Measurements from ENCODE around the gene ITPK1.

Gene ITPK1

DNA sequence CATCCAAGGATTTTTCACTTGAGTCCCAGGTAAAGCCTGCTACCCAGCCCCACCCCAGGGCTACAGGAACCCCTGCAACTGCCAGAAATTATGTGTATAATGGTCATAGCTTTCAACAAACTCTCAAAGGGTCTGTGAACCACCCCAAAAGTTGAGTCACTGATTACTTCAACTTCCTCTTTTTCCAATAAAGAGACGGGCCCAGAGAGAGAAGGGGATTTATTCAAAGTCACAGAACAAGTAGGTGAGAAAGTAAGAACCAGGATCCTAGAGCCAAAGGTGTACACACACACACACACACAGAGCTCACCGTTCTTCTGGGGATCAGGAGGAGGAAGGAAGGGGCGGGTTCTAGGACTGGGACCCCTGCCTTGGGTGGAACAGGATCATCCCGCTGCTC, 4.8 kb upstream of the ITPK1 start:
- H3K4me2 ChIP-seq (ENCODE audit: insufficient read depth, low read length) = no peak overlapping the region
- DNase-seq = no peak
- no peaks in the 10 kb centered on the region for H3K9me3 ChIP-seq (ENCODE audit: insufficient read depth, low read length, severe bottlenecking)
- no peak overlapping the region for H3K27ac ChIP-seq (ENCODE audit: low read length)
- H3K9ac ChIP-seq (ENCODE audit: low read depth, low read length) = no peak overlapping the region
- no peaks in the 10 kb centered on the region for H3K36me3 ChIP-seq (ENCODE audit: insufficient read depth, low read length)
- peaks cover 12% of the 10 kb centered on the region for H3K4me1 ChIP-seq (ENCODE audit: insufficient read depth, low read length)
- H3K4me3 ChIP-seq (ENCODE audit: low read depth in 1 of 2, low read length in 2 of 2) = no peak overlapping the region
- H3K27me3 ChIP-seq (ENCODE audit: insufficient read depth, low read length, poor library complexity) = no peaks in the 10 kb centered on the region
- TF ChIP-seq, protein P1, sequence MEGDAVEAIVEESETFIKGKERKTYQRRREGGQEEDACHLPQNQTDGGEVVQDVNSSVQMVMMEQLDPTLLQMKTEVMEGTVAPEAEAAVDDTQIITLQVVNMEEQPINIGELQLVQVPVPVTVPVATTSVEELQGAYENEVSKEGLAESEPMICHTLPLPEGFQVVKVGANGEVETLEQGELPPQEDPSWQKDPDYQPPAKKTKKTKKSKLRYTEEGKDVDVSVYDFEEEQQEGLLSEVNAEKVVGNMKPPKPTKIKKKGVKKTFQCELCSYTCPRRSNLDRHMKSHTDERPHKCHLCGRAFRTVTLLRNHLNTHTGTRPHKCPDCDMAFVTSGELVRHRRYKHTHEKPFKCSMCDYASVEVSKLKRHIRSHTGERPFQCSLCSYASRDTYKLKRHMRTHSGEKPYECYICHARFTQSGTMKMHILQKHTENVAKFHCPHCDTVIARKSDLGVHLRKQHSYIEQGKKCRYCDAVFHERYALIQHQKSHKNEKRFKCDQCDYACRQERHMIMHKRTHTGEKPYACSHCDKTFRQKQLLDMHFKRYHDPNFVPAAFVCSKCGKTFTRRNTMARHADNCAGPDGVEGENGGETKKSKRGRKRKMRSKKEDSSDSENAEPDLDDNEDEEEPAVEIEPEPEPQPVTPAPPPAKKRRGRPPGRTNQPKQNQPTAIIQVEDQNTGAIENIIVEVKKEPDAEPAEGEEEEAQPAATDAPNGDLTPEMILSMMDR (IDR thresholded peaks at IDR 0.05; ENCODE audit: borderline replicate concordance, extremely low read depth, low read length, poor library complexity, severe bottlenecking) = no peak
- TF ChIP-seq EZH2 (IDR thresholded peaks at IDR 0.05; ENCODE audit: borderline replicate concordance, low read depth, low read length, severe bottlenecking) = no peak
- no peaks in the 10 kb centered on the region for H3K79me2 ChIP-seq (ENCODE audit: insufficient read depth, low read length)
- H2AFZ ChIP-seq (ENCODE audit: low read depth, low read length) = no peak overlapping the region
- no peaks in the 10 kb centered on the region for H4K20me1 ChIP-seq (ENCODE audit: insufficient read depth, low read length)
- ATAC-seq (ENCODE audit: insufficient read depth, low read depth) = no peak

- Histone ChIP-seq H2AFZ (ENCODE audit: low read depth, low read length) (peak overlapping the region; percentile 79), H3K4me2 (ENCODE audit: insufficient read depth, low read length) (peak overlapping the region; percentile 82), H3K4me1 (ENCODE audit: insufficient read depth, low read length) (peaks cover 40% of the 10 kb centered on the region), H4K20me1 (ENCODE audit: insufficient read depth, low read length) (peaks cover 24% of the 10 kb centered on the region; the same call in 1 of the 2 replicates), H3K27ac (ENCODE audit: low read length) (peak overlapping the region; percentile 79), H3K36me3 (ENCODE audit: insufficient read depth, low read length) (no peaks in the 10 kb centered on the region; the same call in 1 of the 2 replicates), H3K9me3 (ENCODE audit: insufficient read depth, low read length, severe bottlenecking) (no peaks in the 10 kb centered on the region), H3K79me2 (ENCODE audit: insufficient read depth, low read length) (peaks cover 33% of the 10 kb centered on the region), H3K4me3 (ENCODE audit: low read depth in 1 of 2, low read length in 2 of 2) (peak overlapping the region; percentile 29 to 94; a peak in 3 of 4 replicates), H3K27me3 (ENCODE audit: insufficient read depth, low read length, poor library complexity) (no peaks in the 10 kb centered on the region), H3K9ac (ENCODE audit: low read depth, low read length) (peak overlapping the region; percentile 75)
- no peak for TF ChIP-seq EZH2 (IDR thresholded peaks at IDR 0.05; ENCODE audit: borderline replicate concordance, low read depth, low read length, severe bottlenecking)
- ATAC-seq (ENCODE audit: insufficient read depth, low read depth) = no peak
- DNase-seq = no peak
These were observed 1.0 kb upstream of the ITPK1 start for GRCh38 chr14:93116676-93117200.

DNA sequence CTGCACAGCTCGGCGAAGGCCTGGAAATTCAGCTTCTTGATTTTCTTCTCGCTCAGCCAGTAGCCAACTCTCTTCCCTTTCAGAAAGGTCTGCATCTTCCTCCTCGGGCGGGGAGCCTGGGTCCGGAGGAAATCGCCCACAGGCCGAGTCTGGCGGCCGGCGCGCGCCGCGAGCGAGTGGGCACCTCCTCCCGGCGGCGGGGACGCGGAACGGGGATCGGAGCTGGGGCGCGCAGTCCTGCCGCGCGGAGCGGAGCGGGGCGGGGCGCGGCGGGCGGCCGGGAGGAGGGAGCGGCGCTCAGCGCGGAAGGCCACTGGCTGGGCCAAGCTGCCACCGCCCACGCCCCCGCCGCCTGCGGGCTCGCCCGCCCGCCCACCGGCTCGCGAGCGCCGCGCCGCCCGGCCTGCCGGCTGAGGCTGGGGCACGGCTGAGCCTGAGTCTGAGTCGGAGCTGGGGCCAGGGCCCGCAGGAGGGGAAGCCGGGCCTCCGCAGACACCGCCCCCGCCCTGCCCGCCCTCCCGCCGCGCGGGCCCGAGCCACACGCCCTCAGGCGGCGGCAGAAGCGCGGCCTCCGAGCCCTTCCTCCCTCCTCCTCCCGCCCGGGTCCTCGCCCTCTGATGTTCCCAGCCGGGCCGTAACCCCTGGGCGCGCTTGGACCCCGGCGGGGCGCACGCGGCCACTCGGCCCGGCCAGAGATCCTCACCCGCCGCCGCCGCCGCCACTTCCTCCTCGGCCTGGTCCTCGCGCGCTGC, 480 bp downstream of the ITPK1 start:
- Histone ChIP-seq H4K20me1 (ENCODE audit: insufficient read depth, low read length) (peaks cover 36% of the 10 kb centered on the region; the same call in 1 of the 2 replicates), H3K27me3 (ENCODE audit: insufficient read depth, low read length, poor library complexity) (no peaks in the 10 kb centered on the region), H3K9ac (ENCODE audit: low read depth, low read length) (peak overlapping the region; percentile 75), H3K36me3 (ENCODE audit: insufficient read depth, low read length) (peaks cover 3% of the 10 kb centered on the region; the same call in 1 of the 2 replicates), H3K79me2 (ENCODE audit: insufficient read depth, low read length) (peaks cover 46% of the 10 kb centered on the region), H2AFZ (ENCODE audit: low read depth, low read length) (peak overlapping the region; percentile 80), H3K4me2 (ENCODE audit: insufficient read depth, low read length) (peak overlapping the region; percentile 89), H3K9me3 (ENCODE audit: insufficient read depth, low read length, severe bottlenecking) (no peaks in the 10 kb centered on the region), H3K27ac (ENCODE audit: low read length) (peak overlapping the region; percentile 75), H3K4me3 (ENCODE audit: low read depth in 1 of 2, low read length in 2 of 2) (peak overlapping the region; percentile 94 to 95; a peak in 3 of 4 replicates), H3K4me1 (ENCODE audit: insufficient read depth, low read length) (peaks cover 40% of the 10 kb centered on the region)
- ATAC-seq (ENCODE audit: insufficient read depth, low read depth) (peak; percentile 82), DNase-seq (peak; percentile 89)
- TF ChIP-seq EZH2 (IDR thresholded peaks at IDR 0.05; ENCODE audit: borderline replicate concordance, low read depth, low read length, severe bottlenecking) = no peak
- TF ChIP-seq, protein P1 (IDR thresholded peaks at IDR 0.05; ENCODE audit: borderline replicate concordance, extremely low read depth, low read length, poor library complexity, severe bottlenecking) = peak; percentile 4

- no peak for ATAC-seq (ENCODE audit: insufficient read depth, low read depth)
- TF ChIP-seq, protein P1 (IDR thresholded peaks at IDR 0.05; ENCODE audit: borderline replicate concordance, extremely low read depth, low read length, poor library complexity, severe bottlenecking) = no peak
- no peak for TF ChIP-seq EZH2 (IDR thresholded peaks at IDR 0.05; ENCODE audit: borderline replicate concordance, low read depth, low read length, severe bottlenecking)
- peaks cover 3% of the 10 kb centered on the region for H3K36me3 ChIP-seq (ENCODE audit: insufficient read depth, low read length)
- peaks cover 52% of the 10 kb centered on the region for H3K79me2 ChIP-seq (ENCODE audit: insufficient read depth, low read length)
- no peak for DNase-seq
- H3K4me3 ChIP-seq (ENCODE audit: low read depth in 1 of 2, low read length in 2 of 2) = peak overlapping the region; percentile 94 to 95; a peak in 3 of 4 replicates
- peak overlapping the region; percentile 80 for H2AFZ ChIP-seq (ENCODE audit: low read depth, low read length)
- peaks cover 40% of the 10 kb centered on the region for H3K4me1 ChIP-seq (ENCODE audit: insufficient read depth, low read length)
- no peaks in the 10 kb centered on the region for H3K9me3 ChIP-seq (ENCODE audit: insufficient read depth, low read length, severe bottlenecking)
- H3K4me2 ChIP-seq (ENCODE audit: insufficient read depth, low read length) = peak overlapping the region; percentile 89
- peaks cover 39% of the 10 kb centered on the region; the same call in 1 of the 2 replicates for H4K20me1 ChIP-seq (ENCODE audit: insufficient read depth, low read length)
- H3K27me3 ChIP-seq (ENCODE audit: insufficient read depth, low read length, poor library complexity) = no peaks in the 10 kb centered on the region
- peak overlapping the region; percentile 75 for H3K27ac ChIP-seq (ENCODE audit: low read length)
- peak overlapping the region; percentile 75 for H3K9ac ChIP-seq (ENCODE audit: low read depth, low read length)
These were observed 1.0 kb downstream of the ITPK1 start for GRCh38 chr14:93114713-93115068.

Data from DND-41 (cell line).